GM18858 (cell line): Measurements from ENCODE around the gene ZNF138.
"Not testable (repeated sequence)": the region's sequence is repeated elsewhere in the genome, so short reads cannot be mapped to it uniquely, and the experiment has no call there.

Experiments
- ATAC-seq: cut with Tn5 transposase; IDR thresholded peaks from one replicate; pipeline ENCODE4 v1.9.1; 2021; ENCODE audit not compliant: unreplicated experiment

The ZNF138 gene

DNA sequence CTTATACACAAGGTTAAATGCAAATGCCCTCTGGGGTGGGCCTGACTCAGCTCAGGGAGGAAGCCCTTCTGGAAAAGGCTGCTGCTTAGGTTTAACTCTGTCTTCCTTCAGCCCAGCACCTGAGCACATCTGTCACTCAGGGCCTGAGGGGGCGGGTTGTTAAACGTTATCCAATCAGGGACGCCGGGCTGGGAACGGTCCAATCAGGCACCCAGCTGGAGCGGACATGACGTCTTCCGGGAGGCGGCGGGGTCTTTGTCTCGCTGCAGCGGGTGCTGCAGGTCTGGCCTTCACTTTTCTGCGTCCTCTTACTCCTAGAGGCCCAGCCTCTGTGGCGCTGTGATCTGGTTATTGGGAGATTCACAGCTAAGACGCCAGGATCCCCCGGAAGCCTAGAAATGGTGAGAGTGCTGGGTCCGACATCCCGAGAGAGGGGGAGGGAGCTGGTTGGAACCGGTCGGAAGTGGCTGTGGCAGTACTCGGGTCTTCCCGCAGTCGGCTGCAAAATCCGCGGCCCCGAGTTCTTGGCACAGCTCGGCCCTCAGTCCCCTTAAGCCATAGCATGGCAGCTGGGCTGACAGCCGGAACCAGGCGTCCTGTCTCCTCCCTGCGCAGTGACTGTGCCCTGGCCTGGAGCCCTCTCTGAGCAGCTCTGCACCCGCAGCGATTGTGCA, at the start of gene ZNF138:
ZNF138 (plus strand) TSS at position 258 of the 674 bp plus-strand sequence; CDS start at position 399, 141 bp downstream.
- peak; percentile 99 for ATAC-seq

DNA sequence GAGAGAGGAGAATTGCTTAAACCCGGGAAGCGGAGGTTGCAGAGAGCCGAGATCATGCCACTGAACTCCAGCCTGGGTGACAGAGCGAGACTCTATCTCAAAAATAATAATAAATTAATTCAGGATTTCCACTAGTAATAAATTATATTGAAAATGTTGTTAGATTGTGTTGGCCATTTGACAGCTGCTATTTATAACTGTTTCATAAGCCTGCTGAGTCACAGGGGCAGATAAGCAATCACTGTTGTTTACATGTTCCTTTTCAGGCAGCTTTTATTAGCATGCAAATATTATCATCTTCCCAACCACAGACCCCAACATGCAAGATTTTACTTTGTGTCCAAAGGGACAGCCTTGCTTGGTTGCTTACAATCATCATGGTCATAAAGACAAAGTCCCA, 49.5 kb upstream of the ZNF138 start:
- no peak for ATAC-seq

DNA sequence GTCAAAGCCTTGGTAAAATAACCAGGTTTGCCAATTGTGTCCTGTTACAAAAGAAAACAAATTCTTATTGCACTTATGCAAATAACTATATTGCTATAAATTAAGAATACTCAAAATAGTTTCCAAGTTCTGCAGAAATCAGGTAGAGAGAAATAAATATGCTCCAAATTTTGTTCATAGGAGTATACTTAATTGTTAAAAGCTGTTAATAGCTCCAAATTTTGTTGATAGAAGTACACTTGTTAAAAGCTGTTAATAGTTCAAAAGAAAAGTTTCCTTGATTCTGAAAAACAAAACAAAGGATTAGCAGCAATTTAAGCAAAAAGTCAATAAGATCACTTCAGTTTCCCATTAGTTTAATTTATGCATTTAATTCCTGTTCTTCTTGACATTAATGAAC, 46.4 kb upstream of the ZNF138 start:
- ATAC-seq, result no peak

DNA sequence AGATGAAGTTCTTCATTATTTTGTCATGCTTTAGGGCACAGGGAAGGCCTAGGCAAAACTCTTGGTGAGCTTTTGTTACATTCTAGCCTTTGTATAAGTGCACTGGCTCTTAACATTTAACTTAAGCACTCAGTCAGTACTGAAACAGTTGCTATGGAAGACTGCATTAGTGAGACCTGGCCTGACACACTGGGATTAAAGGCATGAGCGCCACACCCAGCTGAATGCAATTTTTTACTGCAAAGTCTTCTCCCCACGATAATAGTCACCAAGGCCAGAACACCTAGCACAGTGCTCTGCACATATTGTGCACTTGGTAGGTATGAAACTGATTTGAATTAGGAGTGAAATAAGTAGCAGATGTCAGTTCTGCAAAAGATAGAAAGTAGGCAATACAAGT, 41.2 kb upstream of the ZNF138 start:
- ATAC-seq, result no peak

DNA sequence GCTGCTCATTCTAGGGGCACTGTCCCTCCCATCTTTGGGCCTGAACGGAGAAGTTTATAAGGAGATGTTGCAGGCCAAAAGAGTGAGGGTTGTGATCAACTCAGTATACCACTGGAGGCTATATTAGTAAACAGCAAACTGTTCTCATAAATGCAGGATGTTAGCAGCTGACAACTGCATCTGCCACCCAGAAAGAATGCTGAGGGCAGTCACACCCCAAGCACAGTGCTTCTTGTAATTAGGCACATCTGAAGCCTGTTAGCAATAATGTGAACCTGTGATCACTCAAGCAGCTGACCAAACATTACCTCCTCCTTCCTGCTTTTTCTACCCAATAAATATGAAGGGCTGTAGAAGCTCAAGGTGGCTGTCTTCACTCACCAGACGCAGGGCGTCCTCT, 38.4 kb upstream of the ZNF138 start:
- ATAC-seq, result no peak

DNA sequence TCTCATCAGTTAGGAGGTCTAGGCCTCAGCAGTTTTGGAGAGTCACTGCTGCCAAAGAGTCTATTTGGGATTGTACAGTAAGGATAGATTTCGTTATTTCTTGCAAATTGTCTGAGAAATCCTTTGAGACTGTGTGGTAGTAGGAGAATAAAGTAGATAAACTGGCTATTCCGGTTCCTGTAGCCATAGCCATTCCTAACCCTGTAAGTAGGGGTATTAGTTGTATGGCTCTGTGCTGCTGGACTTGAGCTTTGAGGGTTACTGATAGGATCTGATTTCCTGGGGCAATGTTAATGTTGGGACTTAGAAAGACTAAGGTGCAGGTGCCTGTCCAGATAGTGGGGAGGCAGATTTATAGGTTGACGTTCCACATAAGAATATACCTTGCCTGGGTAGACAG, 36.1 kb upstream of the ZNF138 start:
- ATAC-seq, result no peak

DNA sequence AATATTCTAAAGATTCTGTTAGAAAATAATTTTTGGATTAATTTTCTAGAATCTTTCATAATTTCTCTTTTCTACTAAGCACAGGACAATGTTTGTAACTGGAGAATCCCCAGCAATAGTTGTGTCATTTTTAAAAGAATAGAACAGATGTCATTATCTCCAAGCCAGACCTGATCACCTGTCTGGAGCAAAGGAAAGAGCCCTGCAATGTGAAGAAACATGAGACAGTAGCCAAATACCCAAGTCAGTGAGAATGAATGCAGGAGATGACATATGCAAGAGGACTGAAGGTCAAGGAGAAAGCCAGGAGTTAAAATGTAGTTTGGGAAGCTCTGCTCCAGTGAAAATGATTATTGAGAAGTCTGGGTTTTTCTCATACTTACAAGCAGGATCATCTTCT, 25.4 kb upstream of the ZNF138 start:
- no peak for ATAC-seq

DNA sequence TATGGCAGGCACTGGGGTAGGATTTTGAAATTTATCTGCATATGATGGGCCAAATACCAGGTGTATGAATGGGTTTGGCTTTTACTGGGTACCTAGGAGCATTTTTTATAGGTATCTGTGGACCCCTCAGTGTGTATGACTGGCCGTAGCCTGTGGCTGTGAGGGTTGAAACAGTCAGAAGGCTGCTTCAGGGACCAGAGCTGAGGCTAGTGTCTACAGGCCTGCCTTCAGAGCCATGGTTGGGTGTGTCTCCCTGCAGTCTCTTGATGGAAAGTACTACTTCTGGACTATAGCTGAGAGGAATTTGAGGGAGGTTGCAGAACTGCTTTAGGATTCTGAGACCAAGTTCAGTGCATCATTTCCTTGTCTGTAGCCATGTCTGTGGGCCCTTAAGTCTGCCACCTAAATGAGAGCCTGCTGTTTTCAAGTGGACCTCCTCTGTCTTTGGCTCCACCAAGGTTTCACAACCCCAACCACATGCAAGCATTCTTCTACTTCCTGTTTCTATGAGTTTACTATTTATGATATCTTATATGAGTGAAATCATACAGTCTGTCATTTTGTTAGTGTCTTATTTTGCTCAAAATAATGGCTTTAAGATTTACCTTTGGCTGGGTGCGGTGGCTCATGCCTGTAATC, 19.9 kb upstream of the ZNF138 start:
- no peak for ATAC-seq

DNA sequence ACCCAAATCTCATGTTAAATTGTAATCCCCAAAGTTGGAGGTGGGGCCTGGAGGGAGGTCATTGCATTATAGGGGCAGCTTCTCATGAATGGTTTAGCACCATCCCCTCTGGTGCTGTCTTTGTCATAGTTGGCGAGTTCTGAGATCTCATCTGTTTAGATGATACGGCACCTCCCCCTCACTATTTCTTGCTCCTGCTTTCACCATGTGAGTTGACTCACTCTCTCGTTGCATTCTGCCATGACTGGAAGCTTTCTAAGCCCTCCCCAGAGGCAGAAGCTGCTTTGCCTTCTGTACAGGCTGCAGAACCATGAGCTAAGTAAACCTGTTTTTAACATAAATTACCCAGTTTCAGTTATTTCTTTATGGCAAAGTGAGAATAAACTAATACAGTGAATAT, 18.9 kb upstream of the ZNF138 start:
- ATAC-seq, result no peak

DNA sequence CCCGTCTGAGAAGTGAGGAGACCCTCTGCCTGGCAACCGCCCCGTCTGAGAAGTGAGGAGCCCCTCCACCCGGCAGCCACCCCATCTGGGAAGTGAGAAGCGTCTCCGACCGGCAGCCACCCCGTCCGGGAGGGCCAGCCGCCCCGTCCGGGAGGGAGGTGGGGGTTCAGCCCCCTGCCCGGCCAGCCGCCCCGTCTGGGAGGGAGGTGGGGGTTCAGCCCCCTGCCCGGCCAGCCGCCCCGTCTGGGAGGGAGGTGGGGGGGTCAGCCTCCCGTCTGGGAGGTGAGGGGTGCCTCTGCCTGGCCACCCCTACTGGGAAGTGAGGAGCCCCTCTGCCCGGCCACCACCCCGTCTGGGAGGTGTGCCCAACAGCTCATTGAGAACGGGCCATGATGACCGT, 9.4 kb upstream of the ZNF138 start:
- ATAC-seq, result not testable (repeated sequence)

DNA sequence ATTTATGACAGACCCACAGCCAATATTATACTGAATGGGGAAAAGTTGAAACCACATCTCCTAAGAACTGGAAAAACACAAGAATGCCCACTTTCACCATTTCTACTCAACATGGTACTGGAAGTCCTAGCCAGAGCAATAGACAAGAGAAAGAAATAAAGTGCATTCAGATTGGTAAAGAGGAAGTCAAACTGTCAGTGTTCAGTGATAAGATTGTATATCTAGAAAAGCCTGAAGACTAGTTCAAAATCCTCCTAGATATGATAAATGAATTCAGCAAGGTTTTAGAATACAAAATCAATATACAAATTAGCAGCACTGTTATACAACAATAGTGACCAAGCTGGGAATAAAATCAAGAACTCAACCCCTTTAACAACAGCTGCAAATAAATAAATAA, 6.9 kb upstream of the ZNF138 start:
- no peak for ATAC-seq

DNA sequence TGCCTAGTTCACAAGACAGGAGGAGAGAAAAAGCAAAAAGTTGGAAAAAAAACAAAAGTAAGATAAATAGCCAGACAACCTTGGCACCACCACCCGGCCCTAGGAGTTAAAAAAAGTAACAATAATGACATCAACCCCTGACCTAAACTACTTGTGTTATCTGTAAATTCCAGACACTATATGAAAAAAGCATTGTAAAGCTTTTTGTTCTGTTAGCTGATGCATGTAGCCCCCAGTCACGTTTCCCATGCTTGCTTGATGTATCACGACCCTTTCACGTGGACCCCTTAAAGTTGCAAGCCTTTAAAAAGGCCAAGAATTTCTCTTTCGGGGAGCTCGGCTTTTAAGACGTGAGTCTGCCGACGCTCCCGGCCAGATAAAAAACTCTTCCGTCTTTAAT, 5.0 kb upstream of the ZNF138 start:
- not testable (repeated sequence) for ATAC-seq

DNA sequence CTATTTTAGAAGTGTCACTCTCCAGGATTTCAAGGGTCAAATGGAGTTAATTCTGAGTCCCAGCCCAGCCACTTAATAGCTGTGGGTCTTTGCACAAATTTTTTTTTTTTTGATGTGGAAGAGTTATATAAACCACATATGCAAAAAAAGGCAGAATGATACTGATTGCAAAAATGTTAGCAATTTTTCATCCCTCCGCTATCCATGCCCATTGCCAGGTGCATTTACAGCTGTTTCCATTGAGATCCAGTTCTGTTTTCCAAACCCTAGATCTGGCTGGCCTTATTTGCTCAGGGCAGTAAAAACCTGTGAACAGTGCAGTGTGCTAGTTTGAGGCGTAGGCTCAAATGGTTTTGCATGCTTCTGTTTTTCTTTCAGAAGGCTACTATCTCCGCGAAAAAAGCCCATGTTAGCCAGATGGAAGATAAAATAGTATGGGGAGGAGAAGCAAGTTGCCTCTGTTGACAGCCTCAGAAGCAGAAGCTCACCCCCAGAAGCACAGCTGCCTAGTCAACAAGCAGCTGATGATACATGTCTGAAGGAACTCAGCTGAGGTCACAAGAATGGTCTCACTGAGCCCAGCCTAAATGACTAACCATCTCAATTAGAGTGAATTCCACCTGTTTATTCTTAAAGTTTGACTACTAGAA, 997 bp upstream of the ZNF138 start:
- no peak for ATAC-seq

DNA sequence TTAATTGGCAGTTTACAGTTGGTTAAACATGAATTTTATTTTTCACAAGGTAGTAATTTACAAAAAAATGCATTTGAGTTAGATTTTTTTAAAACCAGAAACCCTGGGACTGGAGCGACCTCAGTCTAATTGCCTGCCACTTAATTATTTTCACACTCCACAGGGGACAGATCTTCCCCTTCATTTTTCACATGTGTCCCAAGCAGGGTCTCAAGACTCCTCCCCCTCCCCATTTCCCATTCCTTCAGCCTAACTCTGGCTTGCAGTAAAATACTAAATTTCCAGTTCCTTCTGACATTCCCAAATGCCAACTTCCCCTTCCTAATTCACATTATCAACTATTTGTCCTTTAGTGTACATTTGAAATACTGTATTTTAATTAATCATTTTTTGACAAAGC, 948 bp downstream of the ZNF138 start:
- ATAC-seq, result no peak

DNA sequence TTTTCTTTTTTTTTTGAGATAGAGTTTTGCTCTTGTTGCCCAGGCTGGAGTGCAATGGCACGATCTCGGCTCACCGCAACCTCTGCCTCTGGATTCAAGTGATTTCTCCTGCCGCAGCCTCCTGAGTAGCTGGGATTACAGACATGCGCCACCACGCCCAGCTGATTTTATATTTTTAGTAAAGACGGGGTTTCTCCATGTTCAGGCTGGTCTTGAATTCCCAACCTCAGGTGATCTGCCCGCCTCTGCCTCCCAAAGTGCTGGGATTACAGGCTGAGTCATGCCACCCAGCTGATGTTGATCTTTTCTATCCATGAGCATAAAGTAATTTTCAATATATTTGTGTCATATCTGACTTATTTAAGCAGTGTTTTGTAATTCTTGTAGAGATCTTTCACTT, 4.9 kb downstream of the ZNF138 start:
- ATAC-seq, result not testable (repeated sequence)

DNA sequence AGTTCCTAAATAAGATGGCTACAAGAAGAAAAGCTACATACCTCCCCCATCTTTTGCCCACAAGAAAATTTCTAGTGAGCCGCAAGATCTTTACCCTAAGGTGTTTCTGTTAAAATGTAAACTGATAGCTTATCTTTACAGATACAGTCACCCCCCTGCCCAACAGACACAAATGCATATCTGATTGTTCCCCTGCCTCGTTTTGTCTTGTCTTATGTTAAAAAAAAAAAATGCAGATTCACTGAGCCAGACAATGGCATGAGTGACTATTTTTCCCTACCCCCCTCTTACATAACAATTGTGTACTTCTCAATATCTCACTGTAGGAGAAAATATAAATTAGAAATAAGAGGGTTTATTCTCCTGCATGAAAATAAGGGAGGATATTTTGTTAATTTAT, 8.5 kb downstream of the ZNF138 start:
- ATAC-seq, result no peak

DNA sequence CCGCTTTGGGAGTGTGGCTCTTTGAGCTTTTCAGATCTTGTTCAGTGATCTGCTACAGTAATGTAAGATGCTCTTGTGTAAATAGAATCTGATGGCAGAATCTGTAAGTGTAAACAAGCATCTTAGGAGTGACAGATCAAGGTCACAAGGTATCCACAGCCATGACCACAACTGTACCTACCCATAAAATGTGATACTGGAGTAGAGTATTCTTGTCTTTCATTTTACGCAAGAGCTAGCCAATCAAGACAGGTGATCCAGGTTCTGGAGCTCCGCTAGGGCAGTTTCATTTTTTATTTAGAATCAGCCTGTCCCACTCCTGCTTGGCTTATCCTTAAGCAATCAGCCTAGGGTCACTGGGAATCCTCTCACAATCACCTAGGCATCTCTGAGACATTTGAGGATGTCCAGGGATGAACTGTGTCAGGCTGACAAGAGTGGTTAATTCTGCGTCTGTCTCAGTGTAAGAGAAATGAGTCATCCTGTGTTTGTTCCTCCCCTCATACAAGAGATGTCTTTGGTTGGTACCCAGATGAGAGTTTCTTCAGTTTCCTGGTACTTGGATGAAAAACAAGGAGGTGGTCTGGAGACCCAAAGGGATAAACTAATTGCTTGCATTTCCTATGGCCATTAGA, 13.6 kb downstream of the ZNF138 start:
- ATAC-seq, result no peak

DNA sequence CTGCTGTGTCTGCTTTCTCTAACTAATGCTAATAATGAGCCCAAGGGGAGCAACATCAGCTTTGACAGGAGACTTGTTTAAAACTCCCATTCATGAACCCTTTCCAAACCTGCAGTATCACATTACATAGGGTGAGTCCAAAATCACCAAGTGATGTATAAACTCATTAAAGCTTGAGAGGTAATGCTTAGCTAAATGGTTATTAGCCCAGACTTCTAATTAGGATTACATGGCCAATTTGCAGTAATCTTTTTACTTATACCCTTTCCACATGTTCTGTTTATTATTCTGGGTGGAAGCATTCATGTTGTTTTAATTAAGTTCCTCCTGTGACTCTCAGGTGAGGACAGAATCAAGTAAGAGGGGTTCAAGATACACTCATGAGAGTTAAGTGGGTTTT, 17.5 kb downstream of the ZNF138 start:
- no peak for ATAC-seq

DNA sequence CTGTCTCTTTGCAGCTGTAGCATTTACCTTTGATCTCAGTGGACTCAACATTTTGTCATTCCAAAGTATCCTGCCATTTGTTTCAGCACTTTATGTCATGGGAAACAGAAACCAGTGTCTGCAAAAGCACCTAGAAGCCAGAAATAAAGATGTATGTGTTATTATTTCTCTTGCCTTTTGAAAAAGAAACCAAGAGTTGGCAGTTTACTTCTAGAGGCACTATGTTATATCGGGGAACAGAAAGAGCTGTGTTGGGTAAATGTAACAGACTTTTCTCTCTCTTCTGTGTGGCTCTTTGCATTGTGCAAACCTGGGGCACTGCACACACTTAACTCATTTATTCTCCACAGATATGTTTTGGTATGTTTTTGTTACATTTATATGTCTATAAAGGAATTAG, 36.7 kb downstream of the ZNF138 start:
- no peak for ATAC-seq

DNA sequence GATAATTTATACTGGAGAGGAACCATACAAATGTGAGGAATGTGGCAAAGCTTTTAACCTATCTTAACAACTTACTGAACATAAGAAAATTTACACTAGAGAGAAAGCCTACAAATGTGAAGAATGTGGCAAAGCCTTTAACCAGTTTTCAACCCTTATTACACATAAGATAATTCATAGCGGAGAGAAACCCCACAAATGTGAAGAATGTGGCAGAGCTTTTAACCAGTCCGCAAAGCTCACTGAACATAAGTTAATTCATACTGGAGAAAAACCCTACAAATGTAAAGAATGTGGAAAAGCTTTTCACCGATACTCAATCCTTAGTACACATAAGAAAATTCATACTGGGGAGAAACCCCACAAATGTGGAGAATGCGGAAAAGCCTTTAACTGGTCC, 37.9 kb downstream of the ZNF138 start:
- no peak for ATAC-seq

DNA sequence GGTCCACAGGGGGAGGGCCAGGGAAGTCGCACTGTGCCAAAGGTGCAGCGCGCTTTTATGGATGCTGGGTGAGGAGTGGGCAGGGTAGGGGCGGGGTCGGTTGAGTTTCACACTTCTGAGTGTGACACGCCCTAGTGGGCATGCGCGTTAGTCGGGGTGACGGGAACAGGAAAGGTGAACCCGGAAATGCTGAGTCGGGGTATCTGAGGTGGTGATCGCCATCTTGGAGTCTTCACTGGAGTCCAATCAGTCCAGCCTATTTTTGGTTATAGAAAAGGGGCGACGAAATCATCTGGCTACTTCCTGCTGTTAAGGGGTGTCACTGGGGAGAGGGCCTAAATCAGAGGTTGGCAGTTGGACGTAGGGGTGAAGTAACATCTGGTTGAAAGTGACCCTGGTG, 40.8 kb downstream of the ZNF138 start:
- no peak for ATAC-seq

DNA sequence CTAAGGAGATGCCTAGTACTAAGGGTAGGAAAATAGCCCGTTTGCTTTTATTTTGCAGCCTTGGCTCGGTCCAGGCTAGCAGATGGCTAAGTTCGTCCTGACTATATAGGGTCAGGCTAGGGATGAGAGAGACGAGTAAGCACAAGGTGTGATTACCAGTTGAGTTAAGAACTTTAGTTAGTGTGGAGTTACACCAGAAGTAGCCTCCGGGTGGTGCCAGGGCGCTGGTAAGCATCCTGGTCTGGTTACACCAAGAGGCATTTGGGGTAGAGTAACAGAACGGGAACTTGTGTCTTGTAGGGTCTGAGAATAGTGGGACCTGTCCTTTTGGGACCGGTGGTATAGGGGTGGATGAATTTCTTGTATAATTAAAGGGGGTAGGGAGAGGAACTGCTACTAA, 41.6 kb downstream of the ZNF138 start:
- ATAC-seq, result not testable (repeated sequence)
